Measurements from ENCODE around the gene CMTM5. TPM values are rescaled to one million over a fixed set of nuclear protein-coding genes. Genes with fewer than 3 reads are reported as not detected.

The CMTM5 gene
- total RNA-seq, 1 donor from 2014 or later, result not detected

DNA sequence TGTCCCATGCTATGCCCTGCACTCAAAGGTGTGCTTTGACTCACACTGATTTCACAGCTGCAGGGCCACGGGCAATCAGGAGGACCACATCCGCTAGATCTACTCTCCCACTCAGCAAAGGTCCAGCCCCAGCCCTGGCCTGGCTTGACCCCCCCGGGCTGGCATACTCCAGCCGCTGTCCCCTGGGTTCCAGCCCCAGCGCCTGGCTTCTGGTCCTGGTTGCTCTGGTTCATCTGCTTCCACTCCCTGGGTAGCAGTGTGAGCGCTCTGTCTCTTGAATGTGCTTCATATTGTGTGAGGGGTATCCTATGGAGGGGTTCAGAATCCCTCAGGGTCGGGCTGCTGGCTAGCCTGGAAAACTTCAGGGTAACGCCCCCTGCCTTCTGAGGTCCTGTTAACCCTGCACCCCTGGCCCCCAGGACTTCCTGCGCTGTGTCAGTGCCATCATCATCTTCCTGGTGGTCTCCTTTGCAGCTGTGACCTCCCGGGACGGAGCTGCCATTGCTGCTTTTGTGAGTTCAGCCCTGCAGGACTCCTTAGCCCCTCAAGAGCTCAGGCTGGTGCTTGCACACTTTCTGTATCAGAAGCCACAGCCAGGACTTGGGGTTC lies 1.9 kb downstream of the CMTM5 start:
- H3K27ac Mint-ChIP-seq (ENCODE audit: unreplicated experiment), result no peak overlapping the region
- DNase-seq (ENCODE audit: extremely low spot score, unreplicated experiment), result no peak
- TF ChIP-seq CTCF (IDR thresholded peaks at IDR 0.05), result no peak

GRCh38 chr14:23379366-23380196 lies 2.7 kb downstream of the CMTM5 start:
- no peak overlapping the region for H3K27ac Mint-ChIP-seq (ENCODE audit: unreplicated experiment)
- H3K9me3 Mint-ChIP-seq (ENCODE audit: unreplicated experiment), result no peaks in the 10 kb centered on the region
- peaks cover 28% of the 10 kb centered on the region for H3K27me3 Mint-ChIP-seq (ENCODE audit: unreplicated experiment)
- no peaks in the 10 kb centered on the region for H3K36me3 Mint-ChIP-seq (ENCODE audit: unreplicated experiment)
- no peak overlapping the region for H3K4me3 Mint-ChIP-seq (ENCODE audit: unreplicated experiment)
- peak; percentile 91 for TF ChIP-seq CTCF (IDR thresholded peaks at IDR 0.05)
- H3K4me1 Mint-ChIP-seq (ENCODE audit: unreplicated experiment), result peaks cover 4% of the 10 kb centered on the region
- DNase-seq (ENCODE audit: extremely low spot score, unreplicated experiment), result no peak

More for the DNA sequence above, 1.9 kb downstream of the CMTM5 start:
- no peak overlapping the region for H3K4me3 Mint-ChIP-seq (ENCODE audit: unreplicated experiment)
- H3K4me1 Mint-ChIP-seq (ENCODE audit: unreplicated experiment), result peaks cover 4% of the 10 kb centered on the region
- peaks cover 23% of the 10 kb centered on the region for H3K27me3 Mint-ChIP-seq (ENCODE audit: unreplicated experiment)
- H3K36me3 Mint-ChIP-seq (ENCODE audit: unreplicated experiment), result no peaks in the 10 kb centered on the region
- no peaks in the 10 kb centered on the region for H3K9me3 Mint-ChIP-seq (ENCODE audit: unreplicated experiment)

GRCh38 chr14:23380197-23380914 lies 3.5 kb downstream of the CMTM5 start:
- peak; percentile 0 for TF ChIP-seq CTCF (IDR thresholded peaks at IDR 0.05)

GRCh38 chr14:23380976-23381375 lies 4.1 kb downstream of the CMTM5 start:
- Mint-ChIP-seq H3K4me3 (ENCODE audit: unreplicated experiment) (no peak overlapping the region), H3K27me3 (ENCODE audit: unreplicated experiment) (peaks cover 34% of the 10 kb centered on the region), H3K27ac (ENCODE audit: unreplicated experiment) (no peak overlapping the region), H3K4me1 (ENCODE audit: unreplicated experiment) (peaks cover 4% of the 10 kb centered on the region), H3K9me3 (ENCODE audit: unreplicated experiment) (no peaks in the 10 kb centered on the region), H3K36me3 (ENCODE audit: unreplicated experiment) (no peaks in the 10 kb centered on the region)
- no peak for TF ChIP-seq CTCF (IDR thresholded peaks at IDR 0.05)
- no peak for DNase-seq (ENCODE audit: extremely low spot score, unreplicated experiment)

More at GRCh38 chr14:23380197-23380914, 3.5 kb downstream of the CMTM5 start:
- H3K4me3 Mint-ChIP-seq (ENCODE audit: unreplicated experiment), result no peak overlapping the region
- no peak for DNase-seq (ENCODE audit: extremely low spot score, unreplicated experiment)
- H3K27me3 Mint-ChIP-seq (ENCODE audit: unreplicated experiment), result peaks cover 34% of the 10 kb centered on the region
- no peaks in the 10 kb centered on the region for H3K36me3 Mint-ChIP-seq (ENCODE audit: unreplicated experiment)
- no peaks in the 10 kb centered on the region for H3K9me3 Mint-ChIP-seq (ENCODE audit: unreplicated experiment)
- H3K27ac Mint-ChIP-seq (ENCODE audit: unreplicated experiment), result no peak overlapping the region
- H3K4me1 Mint-ChIP-seq (ENCODE audit: unreplicated experiment), result peaks cover 4% of the 10 kb centered on the region

GRCh38 chr14:23381871-23382270 lies 5.0 kb downstream of the CMTM5 start:
- H3K4me3 Mint-ChIP-seq (ENCODE audit: unreplicated experiment), result no peak overlapping the region
- no peak for DNase-seq (ENCODE audit: extremely low spot score, unreplicated experiment)
- no peak overlapping the region for H3K27ac Mint-ChIP-seq (ENCODE audit: unreplicated experiment)
- H3K9me3 Mint-ChIP-seq (ENCODE audit: unreplicated experiment), result no peaks in the 10 kb centered on the region
- peaks cover 34% of the 10 kb centered on the region for H3K27me3 Mint-ChIP-seq (ENCODE audit: unreplicated experiment)
- no peaks in the 10 kb centered on the region for H3K36me3 Mint-ChIP-seq (ENCODE audit: unreplicated experiment)
- no peak for TF ChIP-seq CTCF (IDR thresholded peaks at IDR 0.05)
- H3K4me1 Mint-ChIP-seq (ENCODE audit: unreplicated experiment), result peaks cover 2% of the 10 kb centered on the region

Data from osteocyte (in vitro differentiated cells).